Mucosa of descending colon (tissue), 3 donors: ENCODE results near the gene PPFIBP2. TPM values are rescaled to one million over a fixed set of nuclear protein-coding genes. Genes with fewer than 3 reads are reported as not detected.

ENCODE experiments used
- ATAC-seq: fragments of 200-7000 bp; cut with Tn5 transposase; one replicate; pipeline ENCODE4 v1.9.1; 2020; ENCODE audit warnings: mild to moderate bottlenecking, moderate library complexity
- DNase-seq, 3 donors: peaks; one replicate each; pipeline ENCODE4 v3.0.0-alpha.2; 2020
- H3K36me3 ChIP-seq: fragments of 200-600 bp; one replicate; pipeline ENCODE4 v1.8.0; 2021; ENCODE audit warnings: low read depth, mild to moderate bottlenecking
- H3K4me1 ChIP-seq: fragments of 200-600 bp; one replicate; pipeline ENCODE4 v1.8.0; 2021; ENCODE audit warnings: low read depth, mild to moderate bottlenecking
- H3K4me3 ChIP-seq: fragments of 200-600 bp; one replicate; pipeline ENCODE4 v1.8.0; 2021; ENCODE audit warnings: mild to moderate bottlenecking
- H3K9me3 ChIP-seq: fragments of 200-600 bp; one replicate; pipeline ENCODE4 v1.8.0; 2021; ENCODE audit warnings: mild to moderate bottlenecking
- intact Hi-C, 2 donors: fragments of 100-400 bp; cut with DNase I in 1 of 2; cut with micrococcal nuclease in 1 of 2; formaldehyde crosslinking; loops; one replicate each; pipeline versions ENCODE4 v1.11.0 to v1.11.1; 2022; cut with DNase I, micrococcal nuclease
- total RNA-seq, 3 donors: library from RNA; stranded (reverse); fragmentation: NEBNext Ultra II Directional in 2 of 3; extraction: Animal tissue kit (Norgen Biotek cat#: 25700) in 2 of 3; gene quantifications; one replicate each; pipeline versions ENCODE4 v1.2.1 to v1.2.4, GENCODE V29; 2021 to 2023
- TF ChIP-seq, protein P1 (sequence below): fragments of 200-600 bp; IDR thresholded peaks from one replicate; pipeline ENCODE4 v1.8.0; 2022; ENCODE audit warnings: antibody characterized with exemption, mild to moderate bottlenecking
- donor health status: DM: no; HTN: no; CAD: no; lungs with moderate emphysema.
- donor health status: DM: no; HTN: no; CAD: no.
- donor health status: DM: no; HTN: yes; CAD: no.

PPFIBP2 gene
- total RNA-seq, 3 donors from 2014 or later: 40.1 to 83.5 (median 69.2) TPM

DNA sequence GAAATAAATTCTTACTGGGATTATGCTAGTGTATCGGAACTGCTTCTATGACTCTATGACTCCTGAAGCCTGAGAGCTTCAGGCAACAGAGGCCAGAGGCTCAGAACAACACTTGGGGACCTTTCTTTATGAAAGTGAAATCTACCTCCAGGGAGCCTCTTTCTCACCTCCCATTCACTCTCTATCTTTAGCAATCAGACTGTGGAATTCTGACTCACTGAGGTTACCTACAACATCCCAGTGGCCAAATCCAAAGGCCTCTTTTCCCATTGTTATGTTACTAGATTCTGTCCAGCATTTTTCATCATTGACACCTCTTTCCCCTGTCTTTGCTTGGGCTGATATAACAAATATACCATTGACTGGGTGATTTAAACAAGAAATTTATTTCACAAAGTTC, 173.6 kb downstream of the PPFIBP2 start:
- Histone ChIP-seq H3K4me3 (no peak overlapping the region), H3K36me3 (no peaks in the 10 kb centered on the region), H3K9me3 (no peaks in the 10 kb centered on the region), H3K4me1 (no peaks in the 10 kb centered on the region)
- ATAC-seq: no peak
- no peak for DNase-seq
- intact Hi-C loops: no loop called here
- TF ChIP-seq, protein P1, sequence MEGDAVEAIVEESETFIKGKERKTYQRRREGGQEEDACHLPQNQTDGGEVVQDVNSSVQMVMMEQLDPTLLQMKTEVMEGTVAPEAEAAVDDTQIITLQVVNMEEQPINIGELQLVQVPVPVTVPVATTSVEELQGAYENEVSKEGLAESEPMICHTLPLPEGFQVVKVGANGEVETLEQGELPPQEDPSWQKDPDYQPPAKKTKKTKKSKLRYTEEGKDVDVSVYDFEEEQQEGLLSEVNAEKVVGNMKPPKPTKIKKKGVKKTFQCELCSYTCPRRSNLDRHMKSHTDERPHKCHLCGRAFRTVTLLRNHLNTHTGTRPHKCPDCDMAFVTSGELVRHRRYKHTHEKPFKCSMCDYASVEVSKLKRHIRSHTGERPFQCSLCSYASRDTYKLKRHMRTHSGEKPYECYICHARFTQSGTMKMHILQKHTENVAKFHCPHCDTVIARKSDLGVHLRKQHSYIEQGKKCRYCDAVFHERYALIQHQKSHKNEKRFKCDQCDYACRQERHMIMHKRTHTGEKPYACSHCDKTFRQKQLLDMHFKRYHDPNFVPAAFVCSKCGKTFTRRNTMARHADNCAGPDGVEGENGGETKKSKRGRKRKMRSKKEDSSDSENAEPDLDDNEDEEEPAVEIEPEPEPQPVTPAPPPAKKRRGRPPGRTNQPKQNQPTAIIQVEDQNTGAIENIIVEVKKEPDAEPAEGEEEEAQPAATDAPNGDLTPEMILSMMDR: no peak

DNA sequence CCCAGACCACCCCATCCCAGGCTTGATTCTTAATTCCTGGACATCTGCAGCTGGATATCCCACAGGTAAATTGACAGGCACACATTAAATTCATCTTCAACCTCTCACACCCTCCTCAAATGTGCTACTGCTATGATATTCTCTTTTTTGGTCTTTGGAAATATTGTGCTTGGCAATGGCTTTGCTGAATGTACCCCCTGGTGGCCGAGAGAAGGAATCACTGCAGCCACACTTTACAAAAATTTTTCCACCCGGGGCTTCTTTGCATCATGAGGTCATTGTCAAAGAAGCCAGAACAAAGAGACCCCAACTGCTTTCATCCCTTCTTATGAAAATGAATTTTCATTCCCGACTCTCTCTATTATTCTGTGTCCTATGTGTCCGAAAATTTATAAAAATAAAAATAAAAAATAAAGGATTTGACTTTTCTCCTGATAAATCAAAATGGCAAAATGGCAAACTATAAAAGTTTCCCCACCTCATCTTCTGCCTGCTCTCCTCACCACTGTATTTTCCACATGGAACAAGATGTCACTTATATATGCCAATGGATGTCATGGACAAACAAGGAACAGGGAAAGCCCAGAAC, 174.5 kb downstream of the PPFIBP2 start:
- Histone ChIP-seq H3K9me3 (no peaks in the 10 kb centered on the region), H3K4me1 (no peaks in the 10 kb centered on the region), H3K4me3 (no peak overlapping the region), H3K36me3 (no peaks in the 10 kb centered on the region)
- ATAC-seq (peak; percentile 50), DNase-seq (peak in 1 of 3 donors; percentile 15)
- intact Hi-C loops: no loop called here
- TF ChIP-seq, protein P1: peak; percentile 75

GRCh38 chr11:7689239-7689638, 175.4 kb downstream of the PPFIBP2 start:
- H3K4me1 ChIP-seq: no peaks in the 10 kb centered on the region
- DNase-seq (no peak), ATAC-seq (no peak)
- H3K4me3 ChIP-seq: no peak overlapping the region
- no peaks in the 10 kb centered on the region for H3K9me3 ChIP-seq
- intact Hi-C loops: no loop called here
- no peaks in the 10 kb centered on the region for H3K36me3 ChIP-seq
- TF ChIP-seq, protein P1: no peak

DNA sequence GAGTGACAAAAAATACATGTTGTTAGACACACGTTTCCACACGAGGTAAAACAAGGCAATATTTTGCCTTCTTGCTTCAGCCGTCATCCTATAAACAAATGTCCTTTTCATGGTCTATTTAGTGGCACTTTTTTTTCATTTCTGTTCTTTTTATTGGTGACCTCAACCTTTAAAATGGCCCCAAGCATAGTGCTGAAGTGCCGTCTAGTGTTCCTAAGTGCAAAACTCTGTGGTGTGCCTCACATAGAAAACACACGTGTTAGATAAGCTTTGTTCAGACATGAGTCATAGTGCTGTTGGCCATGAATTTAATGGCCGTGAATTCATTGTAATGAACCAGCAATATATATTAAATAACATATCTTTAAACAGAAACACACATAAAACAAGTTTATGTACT, 176.8 kb downstream of the PPFIBP2 start:
- H3K9me3 ChIP-seq: no peaks in the 10 kb centered on the region
- intact Hi-C loops: no loop called here
- TF ChIP-seq, protein P1: no peak
- no peaks in the 10 kb centered on the region for H3K36me3 ChIP-seq
- no peak for ATAC-seq
- H3K4me3 ChIP-seq: no peak overlapping the region
- no peak for DNase-seq
- no peaks in the 10 kb centered on the region for H3K4me1 ChIP-seq

GRCh38 chr11:7691759-7692350, 178.1 kb downstream of the PPFIBP2 start:
- TF ChIP-seq, protein P1: no peak
- no peaks in the 10 kb centered on the region for H3K36me3 ChIP-seq
- H3K4me3 ChIP-seq: no peak overlapping the region
- DNase-seq (no peak), ATAC-seq (no peak)
- intact Hi-C loops: no loop called here
- no peaks in the 10 kb centered on the region for H3K4me1 ChIP-seq
- H3K9me3 ChIP-seq: no peaks in the 10 kb centered on the region
